Stimulated activated CD8-positive, alpha-beta memory T cell treated with anti-CD3 and anti-CD28 coated beads, Interleukin-7, amount 100 ng/mL, for 4 hours (primary cell): ENCODE results near the gene GRID2.

Experiments used
- DNase-seq, 2 donors: peaks; one replicate each; pipeline ENCODE4 v3.0.0-alpha.2; 2020; ENCODE audit warnings: low read depth in 2 of 2

The GRID2 gene

GRCh38 chr4:92961881-92962280, 658.1 kb downstream of the GRID2 start:
- no peak for DNase-seq

DNA sequence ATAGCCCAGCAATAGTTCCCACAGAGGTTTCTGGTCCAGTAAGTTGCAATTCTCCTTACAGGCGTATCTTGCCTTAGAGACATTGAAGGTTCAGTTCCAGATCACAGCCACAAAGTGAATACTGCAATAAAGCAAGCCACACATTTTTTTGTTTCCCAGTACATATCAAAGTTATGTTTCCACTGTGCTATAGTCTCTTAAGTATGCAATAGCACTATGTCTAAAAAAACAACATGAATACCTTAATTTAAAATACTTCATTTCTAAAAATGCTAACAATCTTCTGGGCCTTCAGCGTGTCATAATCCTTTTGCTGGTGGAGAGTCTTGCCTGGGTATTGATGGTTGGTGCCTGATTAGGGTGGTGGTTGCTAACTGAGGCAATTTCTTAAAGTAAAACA, 659.1 kb downstream of the GRID2 start:
- no peak for DNase-seq

DNA sequence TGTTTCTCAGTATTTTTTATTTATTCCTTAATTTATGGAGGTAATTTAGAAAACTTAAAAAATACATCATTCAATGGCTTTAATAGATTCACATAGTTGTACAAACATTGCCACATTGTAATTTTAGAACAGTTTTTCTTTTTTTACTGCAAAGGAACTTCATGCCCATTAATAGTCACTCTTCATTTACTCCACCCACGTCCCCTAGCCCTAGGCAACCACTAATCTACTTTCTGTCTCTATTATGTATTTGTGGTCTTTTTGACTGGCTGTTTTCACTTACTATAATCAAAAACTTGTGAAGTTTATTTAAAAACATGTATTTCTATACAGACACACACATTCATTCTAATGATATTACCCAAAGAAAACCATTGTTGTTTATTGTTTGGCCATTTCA, 664.8 kb downstream of the GRID2 start:
- DNase-seq = no peak

DNA sequence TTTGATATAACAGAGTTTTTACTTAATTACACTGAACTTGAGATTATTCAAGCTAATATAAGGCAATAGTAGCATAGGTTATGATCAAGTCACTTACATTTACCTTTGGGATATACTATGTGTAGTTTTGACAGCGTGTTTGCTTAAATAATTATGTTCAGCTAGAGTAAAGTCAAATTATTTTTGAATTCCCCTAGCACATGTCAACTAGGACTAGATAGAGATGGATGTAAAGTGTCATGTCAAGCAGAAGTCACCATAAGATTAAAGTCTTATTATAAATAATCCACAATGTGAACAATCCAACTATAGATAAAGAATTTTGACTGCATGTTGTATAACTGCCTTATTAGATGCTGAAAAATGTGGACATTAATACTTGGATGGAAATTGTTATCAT, 665.2 kb downstream of the GRID2 start:
- no peak for DNase-seq

DNA sequence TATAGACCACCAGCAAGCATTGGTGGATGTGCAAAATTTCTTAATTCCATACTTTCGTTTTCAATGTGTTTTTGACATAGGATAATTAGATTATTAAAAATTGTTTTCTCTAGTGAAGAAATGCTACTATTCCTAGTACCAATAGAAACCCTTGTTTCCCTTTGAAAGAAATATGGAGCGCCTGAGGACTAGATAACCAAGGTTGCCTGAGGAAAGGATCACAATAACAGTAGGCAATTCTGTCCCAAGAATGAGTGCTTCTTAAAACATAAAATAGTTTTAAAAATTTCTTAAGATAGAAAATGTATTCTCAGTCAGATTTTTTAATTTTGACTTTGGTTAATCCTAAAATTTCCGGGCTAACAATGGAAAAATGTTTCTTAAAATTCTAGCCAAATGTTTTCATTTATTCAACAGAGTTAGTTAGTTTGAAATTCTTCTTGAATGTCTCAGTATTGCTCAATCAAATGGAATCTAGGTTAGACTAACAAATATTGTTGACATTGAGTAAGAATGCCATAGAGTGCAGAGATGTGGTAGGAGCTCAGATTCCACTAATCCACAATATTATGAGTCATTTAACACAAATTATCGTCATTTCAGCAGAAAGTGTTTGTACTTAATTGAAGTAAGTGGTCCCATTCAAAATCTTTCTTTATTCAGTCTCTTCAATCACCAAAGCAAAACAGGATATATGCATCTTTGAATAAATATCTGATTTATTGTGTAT, 666.0 kb downstream of the GRID2 start:
- no peak for DNase-seq

GRCh38 chr4:92970996-92971395, 667.2 kb downstream of the GRID2 start:
- no peak for DNase-seq

DNA sequence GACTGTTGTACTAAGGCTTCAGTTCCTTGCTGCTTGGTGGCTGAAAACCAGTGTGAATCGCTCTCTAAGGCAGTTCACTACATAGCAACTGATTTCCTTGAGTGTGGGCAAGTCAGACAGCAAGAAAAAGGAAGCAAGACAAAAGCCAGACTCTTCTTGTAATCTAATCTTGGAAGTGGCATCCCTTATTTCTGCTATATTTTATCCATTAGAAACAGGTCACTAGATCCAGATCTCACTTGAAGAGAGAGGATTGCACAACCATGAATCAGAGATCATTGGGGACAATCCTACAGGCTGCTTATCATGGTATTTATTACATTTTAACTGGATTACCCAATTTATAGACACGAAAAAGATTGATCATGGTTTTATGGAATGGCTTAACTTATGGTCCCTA, 684.5 kb downstream of the GRID2 start:
- DNase-seq = no peak

- DNase-seq = no peak
Observed at GRCh38 chr4:92992758-92993157, 689.0 kb downstream of the GRID2 start.

DNA sequence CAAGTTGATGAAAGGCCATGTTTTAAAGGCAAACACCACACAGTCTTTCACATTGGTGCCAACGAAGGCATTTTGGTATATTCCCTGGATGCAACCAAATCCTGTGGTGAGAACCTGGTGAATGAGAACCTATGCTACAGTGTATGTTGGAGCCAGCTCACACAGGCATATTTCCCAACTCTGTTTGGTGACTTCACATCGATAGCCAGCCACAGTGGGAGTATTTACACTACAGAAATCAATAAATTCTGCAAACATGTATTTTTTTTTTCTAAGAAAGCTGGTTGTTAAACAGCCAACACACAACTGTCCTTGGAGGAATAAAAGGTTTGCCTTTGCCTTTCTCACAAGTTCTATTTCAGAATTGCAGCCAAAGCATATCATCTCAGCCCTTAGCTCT, 691.0 kb downstream of the GRID2 start:
- no peak for DNase-seq

DNA sequence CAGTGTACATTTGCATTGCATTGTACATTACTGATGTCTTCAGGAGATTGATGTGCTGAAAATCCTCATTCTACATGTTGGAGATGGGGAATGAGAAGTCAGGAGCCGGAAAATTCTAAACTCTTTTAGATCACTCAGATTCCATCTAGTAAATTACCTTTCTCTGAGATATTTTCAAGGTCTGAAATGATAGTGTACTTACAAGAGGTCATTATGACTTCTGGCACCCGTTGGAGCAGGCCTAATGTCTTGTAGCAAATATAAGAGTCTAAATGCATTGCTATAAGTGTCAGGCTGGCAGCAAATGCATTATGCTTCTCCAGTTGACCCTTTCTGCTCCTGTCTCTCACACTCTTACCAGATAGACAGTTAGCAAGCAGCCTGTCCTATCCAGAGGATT, 692.8 kb downstream of the GRID2 start:
- no peak for DNase-seq

DNA sequence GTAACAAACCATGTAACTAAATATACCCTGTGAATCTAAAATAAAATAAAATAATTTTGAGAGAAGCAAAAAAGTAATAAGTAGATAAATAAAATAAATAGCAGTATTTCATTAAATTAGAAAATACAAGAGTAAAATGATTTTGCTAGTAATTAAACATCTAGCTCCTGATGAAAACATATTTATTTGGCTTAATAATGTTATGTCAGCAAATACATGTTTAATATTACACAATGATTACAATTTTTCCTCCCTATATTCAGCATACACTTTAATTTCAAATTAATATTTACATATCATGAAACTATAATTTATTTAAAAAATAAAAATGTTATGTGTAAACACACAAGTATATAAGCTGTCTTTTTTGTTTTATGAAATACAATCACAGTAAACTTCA, 697.1 kb downstream of the GRID2 start:
- DNase-seq = no peak

DNA sequence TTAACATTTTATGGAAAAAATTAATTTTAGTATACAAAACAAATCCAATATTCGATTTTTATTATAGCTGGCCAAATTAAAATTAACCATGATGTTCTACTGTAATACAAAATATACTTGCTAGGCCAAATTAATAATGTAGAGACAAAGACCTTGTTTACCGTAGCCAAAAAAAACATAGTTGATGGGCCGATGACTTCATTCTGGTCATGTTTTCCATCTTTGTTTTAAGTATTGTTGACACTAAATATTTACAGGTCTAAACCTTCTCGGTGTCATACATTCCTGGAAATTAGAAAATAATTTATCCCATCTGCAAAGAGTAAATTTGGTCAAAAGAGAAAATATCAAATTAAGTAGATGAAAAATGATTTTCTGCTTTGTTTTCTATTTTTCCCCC, 698.5 kb downstream of the GRID2 start:
- DNase-seq = no peak

- DNase-seq = no peak
Observed at GRCh38 chr4:93016350-93016749, 712.6 kb downstream of the GRID2 start.

DNA sequence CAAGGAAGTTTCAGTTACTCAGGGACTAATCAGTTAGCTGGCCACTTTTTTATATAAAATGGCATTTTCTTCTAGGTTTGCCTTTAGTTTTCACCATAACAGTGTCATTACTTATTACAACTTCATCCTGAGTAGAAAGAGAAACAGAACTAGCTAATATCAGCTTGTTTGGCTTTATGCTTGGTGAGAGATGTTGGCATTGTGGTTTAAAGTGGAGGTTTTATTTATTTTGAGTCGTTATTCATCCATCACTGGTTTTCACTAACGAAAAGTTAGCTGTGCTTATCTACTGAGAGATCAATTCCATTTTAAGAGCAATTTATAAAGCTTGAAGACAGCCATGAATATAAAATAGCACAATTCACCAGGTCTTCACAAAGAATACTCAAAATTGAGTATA, 714.5 kb downstream of the GRID2 start:
- no peak for DNase-seq

DNA sequence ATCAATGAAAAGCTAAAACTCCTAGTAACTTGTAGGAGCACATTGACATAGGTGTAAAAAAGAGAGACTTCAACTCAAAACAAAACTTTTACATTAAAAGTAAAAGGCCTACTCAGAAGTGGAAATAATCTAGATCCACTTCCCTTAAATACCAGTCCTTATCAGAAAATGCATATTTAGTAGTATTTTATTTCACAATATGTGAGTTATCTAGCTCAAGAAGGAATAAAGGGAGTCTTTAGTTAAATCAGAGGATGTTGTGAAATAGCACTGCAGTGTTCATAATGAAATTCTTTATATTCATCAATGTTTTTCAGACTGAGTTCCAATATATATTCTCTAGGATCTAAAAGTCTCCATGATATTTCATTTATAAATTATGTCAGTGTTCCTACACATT, 715.0 kb downstream of the GRID2 start:
- DNase-seq = no peak

DNA sequence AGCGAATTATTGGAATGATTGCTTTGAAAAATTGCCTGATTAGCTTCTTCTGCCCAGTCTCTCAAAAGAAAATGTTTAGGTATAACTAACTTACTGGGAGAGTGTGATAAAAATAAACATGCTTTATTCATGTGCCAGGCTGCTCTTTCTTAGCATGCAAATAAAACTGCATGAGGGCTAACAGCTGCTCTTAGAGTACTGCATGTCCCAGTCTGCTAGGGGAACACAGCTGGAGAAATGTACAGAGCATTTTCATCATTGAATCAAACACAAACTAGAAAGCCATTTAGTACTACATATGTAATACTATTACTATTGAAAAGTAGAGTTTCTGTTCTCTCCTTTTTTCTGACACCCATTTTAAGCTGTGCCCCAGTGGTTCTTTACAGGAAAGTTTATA, 726.0 kb downstream of the GRID2 start:
- no peak for DNase-seq

DNA sequence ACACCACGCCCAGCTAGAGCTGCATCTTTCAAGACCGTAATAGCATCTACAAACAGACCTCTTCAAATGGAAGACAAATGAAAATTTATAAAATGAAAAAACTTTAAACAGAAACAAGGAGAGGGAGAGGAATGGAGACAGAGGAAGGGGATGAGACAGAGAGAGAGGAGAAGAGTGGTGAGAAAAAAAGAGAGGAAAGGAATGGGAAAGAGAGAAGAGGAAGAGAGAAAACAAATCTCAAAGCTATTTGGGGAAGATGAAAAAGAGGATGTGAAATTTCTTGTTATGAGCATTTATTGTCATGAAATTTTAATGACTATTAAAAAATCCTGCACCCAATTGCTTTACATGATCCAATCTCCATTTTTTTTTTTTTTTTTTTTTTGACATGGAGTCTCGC, 726.9 kb downstream of the GRID2 start:
- no peak for DNase-seq

DNA sequence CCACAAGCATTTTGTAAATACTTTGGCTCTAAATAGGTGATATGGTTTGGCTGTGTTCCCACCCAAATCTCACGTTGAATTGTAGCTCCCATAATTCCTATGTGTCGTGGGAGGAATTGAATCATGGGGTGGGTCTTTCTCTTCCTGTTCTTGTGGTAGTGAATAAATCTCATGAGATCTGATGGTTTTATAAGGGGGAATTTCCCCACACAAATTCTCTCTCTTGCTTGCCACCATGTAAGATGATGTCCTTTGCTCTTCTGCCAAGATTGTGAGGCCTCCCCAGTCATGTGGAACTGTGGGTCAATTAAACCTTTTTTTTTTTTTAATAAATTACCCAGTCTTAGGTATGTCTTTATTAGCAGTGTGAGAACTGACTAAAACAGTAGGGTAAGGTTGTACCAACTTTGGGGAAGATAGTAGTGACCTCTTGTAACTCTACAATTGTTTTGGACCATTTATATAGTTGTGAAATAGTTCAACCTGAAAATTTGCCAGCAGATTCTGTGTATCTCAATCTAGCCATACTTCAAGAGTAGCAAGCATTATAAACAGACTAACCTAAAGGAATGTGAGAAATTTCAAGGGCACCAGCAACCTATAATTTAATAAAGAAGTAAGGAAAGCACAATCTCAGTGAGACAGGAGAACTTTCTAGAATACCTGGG, 727.8 kb downstream of the GRID2 start:
- DNase-seq = no peak

DNA sequence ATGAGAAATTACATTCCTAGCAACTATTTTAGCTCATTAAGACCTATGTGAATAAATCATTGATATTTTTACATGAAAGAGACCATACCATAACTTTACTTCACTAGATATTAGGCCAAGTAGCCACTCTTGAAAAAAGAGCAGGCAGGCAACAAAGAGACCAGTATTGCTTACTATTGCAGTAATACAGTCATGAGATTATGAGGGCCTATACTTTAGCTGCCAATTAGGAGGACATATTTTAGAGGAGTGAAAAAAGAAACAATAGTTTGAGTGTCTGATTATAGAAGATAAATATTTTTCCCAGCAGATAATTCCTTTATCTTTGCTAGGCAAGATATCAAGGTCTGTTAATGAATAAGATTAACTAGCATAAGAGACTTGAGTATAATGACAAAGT, 739.0 kb downstream of the GRID2 start:
- DNase-seq = no peak

GRCh38 chr4:93053140-93053539, 749.4 kb downstream of the GRID2 start:
- DNase-seq = no peak

DNA sequence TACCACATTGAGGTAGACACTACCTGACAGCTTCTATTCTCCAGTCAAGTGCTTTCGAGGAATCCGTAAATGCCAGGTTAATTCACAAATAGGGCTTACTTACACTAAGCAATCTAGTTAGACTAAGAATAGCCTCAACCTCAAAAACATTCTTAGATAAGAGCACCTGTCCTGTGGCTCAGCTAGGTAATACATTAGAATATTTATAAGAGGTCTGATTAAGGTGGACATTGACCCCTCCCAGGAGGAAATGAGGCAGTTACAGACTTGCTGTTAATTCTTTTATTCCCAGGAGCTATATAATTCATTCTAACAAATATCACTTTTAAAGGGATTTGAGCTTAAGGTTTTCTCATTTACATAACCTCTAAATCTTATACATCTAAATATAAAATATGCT, 758.1 kb downstream of the GRID2 start:
- no peak for DNase-seq

DNA sequence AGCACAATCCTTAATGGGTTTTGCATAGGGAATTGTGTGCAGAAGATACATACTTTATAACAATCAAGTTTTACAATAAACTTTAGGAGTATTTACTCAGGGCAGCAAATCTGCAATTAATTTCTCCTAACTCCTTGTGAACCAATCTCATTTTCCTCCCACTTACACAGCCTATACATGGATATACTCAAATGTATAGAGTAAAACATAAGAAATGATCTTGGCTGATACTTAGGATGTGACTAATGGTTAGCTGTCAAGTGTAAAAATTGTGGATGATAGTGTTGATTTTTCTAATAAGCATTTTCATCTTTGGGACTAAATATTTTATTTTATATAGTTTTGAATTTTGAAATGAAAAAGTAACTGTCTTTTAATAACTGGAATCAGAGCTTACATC, 759.6 kb downstream of the GRID2 start:
- no peak for DNase-seq

DNA sequence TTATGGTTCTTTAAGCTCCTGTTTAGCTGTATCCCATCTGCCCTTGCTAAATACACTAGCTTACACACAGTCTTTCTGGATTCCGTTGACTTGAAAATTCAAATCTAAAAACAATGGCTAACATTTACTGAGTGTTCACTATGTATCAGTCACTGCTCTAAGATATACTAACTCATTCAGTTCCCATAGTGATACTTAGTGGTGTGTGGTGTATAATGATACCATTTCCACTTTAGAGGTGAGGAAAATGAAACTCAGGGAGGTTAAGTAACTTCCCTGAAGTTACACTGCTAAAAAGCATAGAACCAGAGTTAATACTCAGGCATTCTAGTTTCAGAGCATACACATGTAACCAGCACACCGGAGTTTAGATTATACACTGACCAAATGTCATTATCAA, 762.0 kb downstream of the GRID2 start:
- DNase-seq = no peak

GRCh38 chr4:93066749-93067148, 763.0 kb downstream of the GRID2 start:
- DNase-seq = no peak
